ENCODE measurements around the gene DSPP. TPM values are rescaled to one million over a fixed set of nuclear protein-coding genes. Genes with fewer than 3 reads are reported as not detected.
A peak's percentile ranks its signal among the peaks of the same experiment; 100 is the strongest.
"Not testable (repeated sequence)": the region's sequence is repeated elsewhere in the genome, so short reads cannot be mapped to it uniquely, and the experiment has no call there.

The DSPP gene
- not detected for total RNA-seq
- under 1 TPM in 1 of 2 donors, not detected in 1; 0.13 TPM for polyA plus RNA-seq
- long read RNA-seq, donor 1 = 0 reads
- long read RNA-seq, donor 2 = 0 reads

DNA sequence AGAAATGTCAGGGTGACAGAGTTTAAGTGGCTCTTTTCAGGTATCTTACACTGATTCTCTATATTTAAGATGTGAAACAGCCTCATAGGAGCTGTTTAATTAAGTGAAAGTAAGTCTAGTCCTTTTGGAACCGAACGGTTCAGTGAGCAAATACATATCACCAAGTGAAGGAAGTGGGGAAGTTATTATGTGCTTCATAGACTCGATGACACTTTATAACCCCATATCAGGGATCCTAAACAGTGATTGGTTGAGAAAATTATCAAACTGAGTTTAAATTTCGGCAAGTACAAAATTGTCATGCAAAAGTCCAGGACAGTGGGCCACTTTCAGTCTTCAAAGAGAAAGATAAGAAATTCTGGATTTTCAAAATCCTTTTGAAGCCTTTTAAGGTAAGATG is at the start of gene DSPP:
Gene DSPP (plus strand): TSS at position 301 of the 400 bp plus-strand sequence. CDS start 2,380 bp downstream, outside the sequence.
- Histone ChIP-seq H3K27me3 (ENCODE audit: control insufficient read depth in 1 of 2, insufficient read depth in 2 of 2, low read length in 1 of 2) (no peaks in the 10 kb centered on the region), H3K4me3 (ENCODE audit: low read length in 2 of 2) (no peak within 1 kb of the TSS), H3K4me1 (ENCODE audit: control insufficient read depth in 1 of 2, insufficient read depth in 2 of 2, low read length in 2 of 2) (no peaks in the 10 kb centered on the region), H3K36me3 (ENCODE audit: control insufficient read depth in 1 of 2, insufficient read depth in 2 of 2, low read length in 1 of 2) (no peaks in the 10 kb centered on the region), H3K9me3 (ENCODE audit: control insufficient read depth, low read length) (no peaks in the 10 kb centered on the region), H3K27ac (ENCODE audit: low read depth in 1 of 2, low read length in 2 of 2) (no peak within 1 kb of the TSS)
- WGBS, 2 donors = 85 to 90% methylated on average over 4 of the region's 4 CpGs
- ATAC-seq (ENCODE audit: low FRiP score) (no peak), DNase-seq (no peak)
- intact Hi-C loops (cut with DNase I) = no loop called here

DNA sequence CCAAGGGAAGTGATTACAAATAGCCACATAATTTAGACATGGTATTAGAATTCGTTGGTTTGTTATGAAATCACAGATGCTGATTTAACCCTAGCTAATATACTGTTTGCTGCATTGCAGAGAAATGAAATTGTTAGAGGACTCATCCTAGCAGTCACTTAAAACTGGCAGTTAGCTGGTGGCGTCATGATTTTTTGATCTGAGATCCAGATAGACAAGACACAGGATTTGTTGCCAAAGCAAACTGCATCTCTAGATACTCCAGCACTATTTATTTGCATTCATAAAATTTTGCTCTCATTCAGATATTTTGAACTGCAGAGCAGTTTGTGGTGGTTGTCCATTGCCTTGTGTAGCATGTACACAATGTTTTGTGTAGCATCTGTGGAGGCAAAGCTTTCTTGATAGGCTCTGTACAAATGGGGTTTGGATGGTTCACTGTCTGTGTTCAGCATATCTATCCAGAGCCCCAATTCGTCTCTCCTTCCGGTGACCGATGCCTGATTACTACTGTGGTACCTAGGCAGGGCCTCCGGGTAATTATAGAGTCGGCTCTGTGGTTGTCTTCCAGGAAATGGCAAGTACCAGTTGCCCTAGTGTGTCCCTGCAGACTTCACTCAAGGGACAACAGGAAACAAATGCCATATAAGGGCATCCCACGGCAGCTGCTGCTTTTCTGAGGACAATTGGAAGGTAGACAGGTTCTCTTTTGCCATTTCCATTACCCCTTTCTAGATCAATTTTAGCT is 49.1 kb upstream of the DSPP start:
- intact Hi-C loops (cut with DNase I) = loop anchor here (5.0 kb wide), 1 partner anchor 63 kb away; no protein-coding TSS in a partner anchor
- peaks cover 1% of the 10 kb centered on the region for H3K9me3 ChIP-seq (ENCODE audit: control insufficient read depth, low read length)
- ATAC-seq (ENCODE audit: low FRiP score) = peak; percentile 19

DNA sequence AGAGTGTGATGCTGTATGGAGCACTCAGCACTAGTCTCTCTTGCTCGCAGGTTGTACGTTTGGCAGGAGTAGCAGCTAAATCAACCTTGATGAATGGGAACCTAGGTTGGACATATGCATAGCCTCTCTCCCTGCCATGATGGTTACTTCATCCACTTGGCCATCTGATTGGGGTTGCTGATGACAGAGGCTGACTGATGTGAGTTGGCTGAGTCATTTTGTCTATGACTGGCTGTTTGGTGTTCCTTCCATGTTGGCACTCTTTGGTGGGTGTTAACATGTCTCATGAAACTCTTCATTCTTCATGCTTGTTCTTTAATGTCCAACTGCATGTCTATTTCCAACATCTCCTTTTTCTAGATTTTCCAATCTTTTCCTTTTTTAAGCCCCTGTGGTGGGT is 47.5 kb upstream of the DSPP start:
- no peaks in the 10 kb centered on the region for H3K36me3 ChIP-seq (ENCODE audit: control insufficient read depth in 1 of 2, insufficient read depth in 2 of 2, low read length in 1 of 2)
- H3K27ac ChIP-seq (ENCODE audit: low read depth in 1 of 2, low read length in 2 of 2) = no peak overlapping the region
- H3K9me3 ChIP-seq (ENCODE audit: control insufficient read depth, low read length) = peaks cover 1% of the 10 kb centered on the region
- no peak for DNase-seq
- peaks cover 0 to 2% of the 10 kb centered on the region in 2 donors for H3K4me1 ChIP-seq (ENCODE audit: control insufficient read depth in 1 of 2, insufficient read depth in 2 of 2, low read length in 2 of 2)
- H3K4me3 ChIP-seq (ENCODE audit: low read length in 2 of 2) = no peak overlapping the region
- intact Hi-C loops (cut with DNase I) = no loop called here
- ATAC-seq (ENCODE audit: low FRiP score) = no peak
- 94 to 98% methylated on average over 2 of the region's 2 CpGs for WGBS, 2 donors
- no peaks in the 10 kb centered on the region for H3K27me3 ChIP-seq (ENCODE audit: control insufficient read depth in 1 of 2, insufficient read depth in 2 of 2, low read length in 1 of 2)

More for the DNA sequence above, 49.1 kb upstream of the DSPP start:
- no peak overlapping the region for H3K4me3 ChIP-seq (ENCODE audit: low read length in 2 of 2)
- H3K36me3 ChIP-seq (ENCODE audit: control insufficient read depth in 1 of 2, insufficient read depth in 2 of 2, low read length in 1 of 2) = no peaks in the 10 kb centered on the region
- 59 to 61% methylated on average over 8 of the region's 8 CpGs for WGBS, 2 donors
- H3K4me1 ChIP-seq (ENCODE audit: control insufficient read depth in 1 of 2, insufficient read depth in 2 of 2, low read length in 2 of 2) = peaks cover 2% of the 10 kb centered on the region in 2 donors
- H3K27me3 ChIP-seq (ENCODE audit: control insufficient read depth in 1 of 2, insufficient read depth in 2 of 2, low read length in 1 of 2) = no peaks in the 10 kb centered on the region
- no peak for DNase-seq
- no peak overlapping the region for H3K27ac ChIP-seq (ENCODE audit: low read depth in 1 of 2, low read length in 2 of 2)

DNA sequence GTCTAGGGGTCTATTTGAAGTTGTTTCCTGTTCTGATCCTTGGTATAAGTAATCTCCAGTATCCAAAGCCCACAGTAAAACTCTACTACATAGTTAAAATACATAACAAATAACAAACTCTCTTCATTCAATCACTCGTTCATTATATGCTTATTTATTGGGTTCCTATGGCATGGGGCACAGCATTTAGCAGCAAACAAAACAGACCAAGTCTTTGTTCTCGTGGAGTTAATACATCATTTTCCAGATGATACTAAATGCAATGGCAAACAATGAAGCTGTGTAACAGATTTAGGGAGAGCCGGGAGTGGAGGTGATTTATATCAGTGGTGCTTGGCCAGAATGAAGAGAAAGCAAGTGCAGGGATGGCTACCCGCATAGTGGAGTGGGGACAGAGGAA is 42.6 kb upstream of the DSPP start:
- Histone ChIP-seq H3K4me3 (ENCODE audit: low read length in 2 of 2) (no peak overlapping the region), H3K4me1 (ENCODE audit: control insufficient read depth in 1 of 2, insufficient read depth in 2 of 2, low read length in 2 of 2) (no peaks in the 10 kb centered on the region), H3K27me3 (ENCODE audit: control insufficient read depth in 1 of 2, insufficient read depth in 2 of 2, low read length in 1 of 2) (no peaks in the 10 kb centered on the region), H3K36me3 (ENCODE audit: control insufficient read depth in 1 of 2, insufficient read depth in 2 of 2, low read length in 1 of 2) (no peaks in the 10 kb centered on the region), H3K9me3 (ENCODE audit: control insufficient read depth, low read length) (no peaks in the 10 kb centered on the region), H3K27ac (ENCODE audit: low read depth in 1 of 2, low read length in 2 of 2) (no peak overlapping the region)
- 83 to 86% methylated on average over 4 of the region's 4 CpGs for WGBS, 2 donors
- intact Hi-C loops (cut with DNase I) = no loop called here
- DNase-seq (no peak), ATAC-seq (ENCODE audit: low FRiP score) (no peak)

DNA sequence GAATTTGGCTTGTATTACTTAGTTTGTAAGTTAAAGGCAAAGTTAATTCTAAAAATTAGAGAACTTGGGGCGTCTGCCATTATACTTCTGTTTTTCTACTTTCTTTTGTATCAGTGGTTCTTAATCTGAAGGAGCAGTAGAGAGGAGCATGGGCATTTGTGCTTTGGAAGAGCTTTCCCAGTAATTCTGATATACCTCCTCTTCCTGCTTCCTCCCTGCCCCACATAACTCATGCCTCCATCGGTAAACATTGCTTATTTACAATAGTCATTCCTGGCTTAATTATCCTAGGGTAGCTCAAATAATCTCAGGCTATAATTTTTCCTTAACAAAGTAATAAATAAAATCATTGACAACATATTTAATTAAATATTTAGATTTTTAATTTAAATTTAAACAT is 42.1 kb upstream of the DSPP start:
- Histone ChIP-seq H3K9me3 (ENCODE audit: control insufficient read depth, low read length) (no peaks in the 10 kb centered on the region), H3K36me3 (ENCODE audit: control insufficient read depth in 1 of 2, insufficient read depth in 2 of 2, low read length in 1 of 2) (no peaks in the 10 kb centered on the region), H3K27me3 (ENCODE audit: control insufficient read depth in 1 of 2, insufficient read depth in 2 of 2, low read length in 1 of 2) (no peaks in the 10 kb centered on the region), H3K4me3 (ENCODE audit: low read length in 2 of 2) (no peak overlapping the region), H3K4me1 (ENCODE audit: control insufficient read depth in 1 of 2, insufficient read depth in 2 of 2, low read length in 2 of 2) (no peaks in the 10 kb centered on the region), H3K27ac (ENCODE audit: low read depth in 1 of 2, low read length in 2 of 2) (no peak overlapping the region)
- ATAC-seq (ENCODE audit: low FRiP score) = no peak
- 56 to 59% methylated on average over 2 of the region's 2 CpGs for WGBS, 2 donors
- intact Hi-C loops (cut with DNase I) = no loop called here
- DNase-seq = no peak

DNA sequence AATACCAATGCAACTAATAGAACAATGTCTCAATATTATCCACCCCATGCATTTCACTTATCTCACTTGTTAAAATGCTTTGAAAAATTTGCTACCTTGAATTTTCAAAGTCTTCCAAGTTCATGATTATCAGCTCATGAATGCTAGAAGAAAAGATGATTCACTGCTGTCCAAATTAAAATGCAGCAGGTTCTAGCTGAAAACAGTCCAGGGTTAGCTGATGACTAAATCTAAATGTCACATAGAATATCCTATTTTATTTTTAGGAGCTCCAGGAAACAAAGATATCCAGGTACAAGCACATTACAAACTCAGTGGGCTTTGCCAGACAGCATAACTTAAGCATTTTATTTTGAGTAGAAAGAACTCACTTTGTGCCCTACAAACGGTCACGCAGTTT is 41.1 kb upstream of the DSPP start:
- Histone ChIP-seq H3K4me1 (ENCODE audit: control insufficient read depth in 1 of 2, insufficient read depth in 2 of 2, low read length in 2 of 2) (no peaks in the 10 kb centered on the region), H3K27me3 (ENCODE audit: control insufficient read depth in 1 of 2, insufficient read depth in 2 of 2, low read length in 1 of 2) (no peaks in the 10 kb centered on the region), H3K9me3 (ENCODE audit: control insufficient read depth, low read length) (no peaks in the 10 kb centered on the region), H3K4me3 (ENCODE audit: low read length in 2 of 2) (no peak overlapping the region), H3K36me3 (ENCODE audit: control insufficient read depth in 1 of 2, insufficient read depth in 2 of 2, low read length in 1 of 2) (no peaks in the 10 kb centered on the region), H3K27ac (ENCODE audit: low read depth in 1 of 2, low read length in 2 of 2) (no peak overlapping the region)
- DNase-seq = no peak
- intact Hi-C loops (cut with DNase I) = no loop called here
- no peak for ATAC-seq (ENCODE audit: low FRiP score)
- WGBS, 2 donors = 38 to 58% methylated on average over 2 of the region's 2 CpGs

DNA sequence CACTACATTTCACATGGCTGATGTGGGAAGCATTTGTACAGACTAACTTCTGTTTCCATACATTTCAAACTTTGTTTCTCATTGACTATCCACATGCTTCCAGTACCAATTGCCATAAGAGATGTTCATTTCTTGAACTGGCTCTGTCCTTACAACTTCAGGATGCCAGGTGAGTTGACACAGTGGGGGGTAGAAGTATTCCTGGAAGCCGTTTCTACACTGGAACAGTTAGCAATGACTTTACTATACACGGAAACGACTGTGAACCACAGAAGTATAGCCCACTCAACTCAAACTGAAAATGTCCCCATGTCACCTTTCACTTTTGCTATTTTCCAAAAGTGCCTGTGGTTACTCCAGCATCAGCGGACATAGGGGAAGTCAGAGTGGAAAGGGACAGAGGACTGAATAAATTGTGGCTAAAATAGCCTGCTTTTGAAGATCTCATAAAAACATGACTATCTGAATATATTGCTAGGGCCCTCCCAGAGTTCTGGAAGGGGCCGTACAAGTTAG is 38.0 kb upstream of the DSPP start:
- Histone ChIP-seq H3K36me3 (ENCODE audit: control insufficient read depth in 1 of 2, insufficient read depth in 2 of 2, low read length in 1 of 2) (no peaks in the 10 kb centered on the region), H3K4me1 (ENCODE audit: control insufficient read depth in 1 of 2, insufficient read depth in 2 of 2, low read length in 2 of 2) (peaks cover 0 to under 1% of the 10 kb centered on the region in 2 donors), H3K27ac (ENCODE audit: low read depth in 1 of 2, low read length in 2 of 2) (no peak overlapping the region), H3K27me3 (ENCODE audit: control insufficient read depth in 1 of 2, insufficient read depth in 2 of 2, low read length in 1 of 2) (no peaks in the 10 kb centered on the region), H3K9me3 (ENCODE audit: control insufficient read depth, low read length) (no peaks in the 10 kb centered on the region), H3K4me3 (ENCODE audit: low read length in 2 of 2) (no peak overlapping the region)
- WGBS, 2 donors = 85 to 89% methylated on average over 5 of the region's 5 CpGs
- ATAC-seq (ENCODE audit: low FRiP score) (no peak), DNase-seq (no peak)
- intact Hi-C loops (cut with DNase I) = no loop called here

DNA sequence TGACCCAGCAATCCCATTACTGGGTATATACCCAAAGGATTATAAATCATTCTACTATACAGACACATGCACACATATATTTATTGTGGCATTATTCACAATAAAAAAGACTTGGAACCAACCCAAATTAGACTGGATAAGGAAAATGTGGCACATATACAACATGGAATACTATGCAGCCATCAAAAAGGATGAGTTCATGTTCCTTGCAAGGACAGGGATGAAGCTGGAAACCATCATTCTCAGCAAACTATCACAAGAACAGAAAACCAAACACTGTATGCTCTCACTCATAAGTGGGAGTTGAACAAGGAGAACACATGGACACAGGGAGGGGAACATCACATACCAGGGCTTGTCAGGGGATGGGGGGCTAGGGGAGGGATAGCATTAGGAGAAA is 34.0 kb upstream of the DSPP start:
- ATAC-seq (ENCODE audit: low FRiP score); H3K36me3 ChIP-seq (ENCODE audit: control insufficient read depth in 1 of 2, insufficient read depth in 2 of 2, low read length in 1 of 2); H3K4me1 ChIP-seq (ENCODE audit: control insufficient read depth in 1 of 2, insufficient read depth in 2 of 2, low read length in 2 of 2); intact Hi-C loops (cut with DNase I); H3K4me3 ChIP-seq (ENCODE audit: low read length in 2 of 2); DNase-seq; H3K9me3 ChIP-seq (ENCODE audit: control insufficient read depth, low read length); H3K27me3 ChIP-seq (ENCODE audit: control insufficient read depth in 1 of 2, insufficient read depth in 2 of 2, low read length in 1 of 2); H3K27ac ChIP-seq (ENCODE audit: low read depth in 1 of 2, low read length in 2 of 2): not testable (repeated sequence)

DNA sequence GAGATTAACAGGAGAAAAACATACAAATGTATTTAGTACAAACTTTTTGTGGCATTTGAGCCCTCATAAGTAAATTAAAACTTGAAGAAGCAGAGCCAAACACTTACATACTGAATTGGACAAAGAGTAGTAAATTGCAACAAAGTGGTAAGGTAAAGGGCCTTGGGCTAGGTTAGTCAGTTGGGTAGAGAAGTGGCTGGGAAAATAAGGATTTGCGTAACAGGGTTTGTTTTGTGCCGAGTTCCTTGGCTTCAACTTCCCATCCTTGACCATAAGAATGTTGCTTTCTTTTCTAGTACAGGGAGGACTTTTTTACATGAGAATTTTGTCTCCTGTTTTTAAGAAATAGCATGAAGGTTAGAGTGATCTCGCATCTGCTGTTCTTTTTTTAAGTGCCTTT is 33.3 kb upstream of the DSPP start:
- intact Hi-C loops (cut with DNase I) = no loop called here
- WGBS, 2 donors = 5 to 10% methylated on average over 3 of the region's 3 CpGs
- DNase-seq (no peak), ATAC-seq (ENCODE audit: low FRiP score) (no peak)
- Histone ChIP-seq H3K36me3 (ENCODE audit: control insufficient read depth in 1 of 2, insufficient read depth in 2 of 2, low read length in 1 of 2) (no peaks in the 10 kb centered on the region), H3K4me1 (ENCODE audit: control insufficient read depth in 1 of 2, insufficient read depth in 2 of 2, low read length in 2 of 2) (peaks cover 0 to 2% of the 10 kb centered on the region in 2 donors), H3K27me3 (ENCODE audit: control insufficient read depth in 1 of 2, insufficient read depth in 2 of 2, low read length in 1 of 2) (no peaks in the 10 kb centered on the region), H3K9me3 (ENCODE audit: control insufficient read depth, low read length) (no peaks in the 10 kb centered on the region), H3K27ac (ENCODE audit: low read depth in 1 of 2, low read length in 2 of 2) (peak overlapping the region; percentile 25 to 57), H3K4me3 (ENCODE audit: low read length in 2 of 2) (no peak overlapping the region)
